ENCODE measurements around the gene ABR. TPM values are rescaled to one million over a fixed set of nuclear protein-coding genes. Genes with fewer than 3 reads are reported as not detected.
A peak's percentile ranks its signal among the peaks of the same experiment; 100 is the strongest.

Gene ABR
- total and polyA plus RNA-seq, 2 of the 13 experiments (the other 11 are each of a cell fraction or from before 2014, with no cell fraction given), result 12.4 to 40.4 TPM

DNA sequence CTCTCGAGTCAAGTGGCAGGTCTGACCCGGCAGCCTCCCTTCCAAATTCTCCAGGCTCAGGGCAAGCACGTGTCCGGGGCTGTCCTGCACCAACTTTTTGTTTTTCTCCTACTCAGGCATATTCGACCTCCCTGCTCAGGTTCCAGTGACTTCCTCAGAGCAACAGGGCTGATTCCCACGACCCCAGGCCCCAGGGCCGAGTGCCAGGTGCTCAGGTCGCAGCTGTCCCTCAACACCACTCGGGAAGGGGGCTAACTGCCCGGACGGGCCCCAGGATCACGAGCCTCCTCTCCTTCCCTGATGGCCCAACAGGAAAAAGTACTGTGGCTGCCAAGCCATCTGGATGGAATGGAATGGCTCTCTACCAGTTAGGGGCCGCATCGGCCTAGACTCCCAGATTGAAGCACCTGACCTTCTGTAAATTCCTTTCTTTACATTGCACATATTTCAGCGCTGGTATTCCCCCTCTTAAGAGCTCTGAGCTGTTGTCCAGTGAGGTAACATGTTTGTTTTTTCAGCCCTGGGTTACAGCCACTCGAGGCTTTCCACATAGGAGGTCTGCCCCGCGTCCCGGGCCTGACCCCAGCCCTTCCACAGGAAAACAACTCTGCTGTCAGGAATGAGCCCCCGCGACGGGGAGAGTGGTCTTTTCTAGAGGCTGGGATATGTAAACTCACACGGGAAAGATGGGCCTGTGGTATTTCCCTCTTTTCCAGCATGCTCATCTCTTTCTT lies 225.2 kb downstream of the ABR start (continued):
- TF ChIP-seq, protein P1, sequence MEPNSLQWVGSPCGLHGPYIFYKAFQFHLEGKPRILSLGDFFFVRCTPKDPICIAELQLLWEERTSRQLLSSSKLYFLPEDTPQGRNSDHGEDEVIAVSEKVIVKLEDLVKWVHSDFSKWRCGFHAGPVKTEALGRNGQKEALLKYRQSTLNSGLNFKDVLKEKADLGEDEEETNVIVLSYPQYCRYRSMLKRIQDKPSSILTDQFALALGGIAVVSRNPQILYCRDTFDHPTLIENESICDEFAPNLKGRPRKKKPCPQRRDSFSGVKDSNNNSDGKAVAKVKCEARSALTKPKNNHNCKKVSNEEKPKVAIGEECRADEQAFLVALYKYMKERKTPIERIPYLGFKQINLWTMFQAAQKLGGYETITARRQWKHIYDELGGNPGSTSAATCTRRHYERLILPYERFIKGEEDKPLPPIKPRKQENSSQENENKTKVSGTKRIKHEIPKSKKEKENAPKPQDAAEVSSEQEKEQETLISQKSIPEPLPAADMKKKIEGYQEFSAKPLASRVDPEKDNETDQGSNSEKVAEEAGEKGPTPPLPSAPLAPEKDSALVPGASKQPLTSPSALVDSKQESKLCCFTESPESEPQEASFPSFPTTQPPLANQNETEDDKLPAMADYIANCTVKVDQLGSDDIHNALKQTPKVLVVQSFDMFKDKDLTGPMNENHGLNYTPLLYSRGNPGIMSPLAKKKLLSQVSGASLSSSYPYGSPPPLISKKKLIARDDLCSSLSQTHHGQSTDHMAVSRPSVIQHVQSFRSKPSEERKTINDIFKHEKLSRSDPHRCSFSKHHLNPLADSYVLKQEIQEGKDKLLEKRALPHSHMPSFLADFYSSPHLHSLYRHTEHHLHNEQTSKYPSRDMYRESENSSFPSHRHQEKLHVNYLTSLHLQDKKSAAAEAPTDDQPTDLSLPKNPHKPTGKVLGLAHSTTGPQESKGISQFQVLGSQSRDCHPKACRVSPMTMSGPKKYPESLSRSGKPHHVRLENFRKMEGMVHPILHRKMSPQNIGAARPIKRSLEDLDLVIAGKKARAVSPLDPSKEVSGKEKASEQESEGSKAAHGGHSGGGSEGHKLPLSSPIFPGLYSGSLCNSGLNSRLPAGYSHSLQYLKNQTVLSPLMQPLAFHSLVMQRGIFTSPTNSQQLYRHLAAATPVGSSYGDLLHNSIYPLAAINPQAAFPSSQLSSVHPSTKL (CRISPR knock-in tag; IDR thresholded peaks at IDR 0.05), result peak; percentile 74
- peak; percentile 89 for TF ChIP-seq TEAD3 (CRISPR knock-in tag; optimal IDR thresholded peaks at IDR 0.05; ENCODE audit: borderline replicate concordance)
- no peak for TF ChIP-seq ZNF34 (CRISPR knock-in tag; IDR thresholded peaks at IDR 0.05; ENCODE audit: borderline replicate concordance)
- no peak for TF ChIP-seq TAF1 (CRISPR knock-in tag; IDR thresholded peaks at IDR 0.05)
- TF ChIP-seq MYNN (CRISPR knock-in tag; IDR thresholded peaks at IDR 0.05; ENCODE audit: low read depth), result no peak
- TF ChIP-seq, protein P2, sequence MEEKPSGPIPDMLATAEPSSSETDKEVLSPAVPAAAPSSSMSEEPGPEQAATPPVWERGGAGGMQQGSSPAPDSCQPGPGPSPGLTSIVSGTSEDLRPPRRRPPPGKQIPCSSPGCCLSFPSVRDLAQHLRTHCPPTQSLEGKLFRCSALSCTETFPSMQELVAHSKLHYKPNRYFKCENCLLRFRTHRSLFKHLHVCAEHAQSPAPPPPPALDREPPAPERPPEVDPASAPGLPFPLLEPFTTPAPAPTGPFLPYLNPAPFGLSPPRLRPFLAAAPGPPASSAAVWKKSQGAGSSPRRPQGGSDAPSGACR (CRISPR knock-in tag; IDR thresholded peaks at IDR 0.05), result no peak
- TF ChIP-seq HCFC1 (IDR thresholded peaks at IDR 0.05; ENCODE audit: low read depth, low read length), result no peak
- no peak for TF ChIP-seq POLR2AphosphoS2 (IDR thresholded peaks at IDR 0.05; ENCODE audit: low read depth, low read length)
- TF ChIP-seq PHF20 (CRISPR knock-in tag; IDR thresholded peaks at IDR 0.05), result no peak
- TF ChIP-seq SOX13 (IDR thresholded peaks at IDR 0.05), result no peak
- peak in 1 of 2 experiments; percentile 75; a peak in 2 of 4 replicates for TF ChIP-seq SOX13 (CRISPR knock-in tag; conservative IDR thresholded peaks at IDR 0.05 in 1 of 2, IDR thresholded peaks at IDR 0.05 in 1 of 2)
- TF ChIP-seq, protein P3, sequence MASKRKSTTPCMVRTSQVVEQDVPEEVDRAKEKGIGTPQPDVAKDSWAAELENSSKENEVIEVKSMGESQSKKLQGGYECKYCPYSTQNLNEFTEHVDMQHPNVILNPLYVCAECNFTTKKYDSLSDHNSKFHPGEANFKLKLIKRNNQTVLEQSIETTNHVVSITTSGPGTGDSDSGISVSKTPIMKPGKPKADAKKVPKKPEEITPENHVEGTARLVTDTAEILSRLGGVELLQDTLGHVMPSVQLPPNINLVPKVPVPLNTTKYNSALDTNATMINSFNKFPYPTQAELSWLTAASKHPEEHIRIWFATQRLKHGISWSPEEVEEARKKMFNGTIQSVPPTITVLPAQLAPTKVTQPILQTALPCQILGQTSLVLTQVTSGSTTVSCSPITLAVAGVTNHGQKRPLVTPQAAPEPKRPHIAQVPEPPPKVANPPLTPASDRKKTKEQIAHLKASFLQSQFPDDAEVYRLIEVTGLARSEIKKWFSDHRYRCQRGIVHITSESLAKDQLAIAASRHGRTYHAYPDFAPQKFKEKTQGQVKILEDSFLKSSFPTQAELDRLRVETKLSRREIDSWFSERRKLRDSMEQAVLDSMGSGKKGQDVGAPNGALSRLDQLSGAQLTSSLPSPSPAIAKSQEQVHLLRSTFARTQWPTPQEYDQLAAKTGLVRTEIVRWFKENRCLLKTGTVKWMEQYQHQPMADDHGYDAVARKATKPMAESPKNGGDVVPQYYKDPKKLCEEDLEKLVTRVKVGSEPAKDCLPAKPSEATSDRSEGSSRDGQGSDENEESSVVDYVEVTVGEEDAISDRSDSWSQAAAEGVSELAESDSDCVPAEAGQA (IDR thresholded peaks at IDR 0.05; ENCODE audit: low read depth), result no peak
- TF ChIP-seq, protein P3 (CRISPR knock-in tag; IDR thresholded peaks at IDR 0.05; ENCODE audit: borderline replicate concordance), result no peak
- peak; percentile 33; the same call in 1 of the 2 replicates for TF ChIP-seq ZNF644 (CRISPR knock-in tag; IDR thresholded peaks at IDR 0.05; ENCODE audit: low read depth)
- TF ChIP-seq, protein P4, sequence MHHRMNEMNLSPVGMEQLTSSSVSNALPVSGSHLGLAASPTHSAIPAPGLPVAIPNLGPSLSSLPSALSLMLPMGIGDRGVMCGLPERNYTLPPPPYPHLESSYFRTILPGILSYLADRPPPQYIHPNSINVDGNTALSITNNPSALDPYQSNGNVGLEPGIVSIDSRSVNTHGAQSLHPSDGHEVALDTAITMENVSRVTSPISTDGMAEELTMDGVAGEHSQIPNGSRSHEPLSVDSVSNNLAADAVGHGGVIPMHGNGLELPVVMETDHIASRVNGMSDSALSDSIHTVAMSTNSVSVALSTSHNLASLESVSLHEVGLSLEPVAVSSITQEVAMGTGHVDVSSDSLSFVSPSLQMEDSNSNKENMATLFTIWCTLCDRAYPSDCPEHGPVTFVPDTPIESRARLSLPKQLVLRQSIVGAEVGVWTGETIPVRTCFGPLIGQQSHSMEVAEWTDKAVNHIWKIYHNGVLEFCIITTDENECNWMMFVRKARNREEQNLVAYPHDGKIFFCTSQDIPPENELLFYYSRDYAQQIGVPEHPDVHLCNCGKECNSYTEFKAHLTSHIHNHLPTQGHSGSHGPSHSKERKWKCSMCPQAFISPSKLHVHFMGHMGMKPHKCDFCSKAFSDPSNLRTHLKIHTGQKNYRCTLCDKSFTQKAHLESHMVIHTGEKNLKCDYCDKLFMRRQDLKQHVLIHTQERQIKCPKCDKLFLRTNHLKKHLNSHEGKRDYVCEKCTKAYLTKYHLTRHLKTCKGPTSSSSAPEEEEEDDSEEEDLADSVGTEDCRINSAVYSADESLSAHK (CRISPR knock-in tag; IDR thresholded peaks at IDR 0.05; ENCODE audit: borderline replicate concordance), result no peak
- 0 out of 2 replicates have a peak, but pooled peaks have one; percentile 28 for TF ChIP-seq FOXJ3 (CRISPR knock-in tag; IDR thresholded peaks at IDR 0.05; ENCODE audit: borderline replicate concordance)
